ENCODE results near the gene RSU1. TPM values are rescaled to one million over a fixed set of nuclear protein-coding genes. Genes with fewer than 3 reads are reported as not detected.

Gene RSU1
- total RNA-seq, 1 donor from 2014 or later = 59.4 TPM

DNA sequence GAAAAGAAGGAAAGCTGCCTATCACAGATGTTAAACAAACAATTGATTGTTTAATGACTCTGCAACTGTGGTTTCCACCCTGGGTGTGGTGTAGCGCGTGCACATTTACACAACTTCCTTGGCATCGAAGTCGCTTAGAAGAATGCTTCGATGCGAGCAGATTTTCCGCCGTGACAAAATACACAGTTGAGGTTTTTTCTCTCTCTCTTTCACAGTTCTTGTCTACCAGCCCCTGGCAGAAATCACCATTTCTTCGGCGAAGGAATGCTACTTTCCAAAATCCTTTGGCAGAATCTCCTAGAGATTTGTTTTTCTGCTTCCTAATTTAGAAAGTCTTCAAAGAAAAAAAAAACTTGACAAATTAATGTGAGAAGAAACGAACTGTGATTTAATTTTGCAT, 224.8 kb downstream of the RSU1 start:
- no peaks in the 10 kb centered on the region for H3K9me3 Mint-ChIP-seq (ENCODE audit: unreplicated experiment)
- TF ChIP-seq, protein P1, sequence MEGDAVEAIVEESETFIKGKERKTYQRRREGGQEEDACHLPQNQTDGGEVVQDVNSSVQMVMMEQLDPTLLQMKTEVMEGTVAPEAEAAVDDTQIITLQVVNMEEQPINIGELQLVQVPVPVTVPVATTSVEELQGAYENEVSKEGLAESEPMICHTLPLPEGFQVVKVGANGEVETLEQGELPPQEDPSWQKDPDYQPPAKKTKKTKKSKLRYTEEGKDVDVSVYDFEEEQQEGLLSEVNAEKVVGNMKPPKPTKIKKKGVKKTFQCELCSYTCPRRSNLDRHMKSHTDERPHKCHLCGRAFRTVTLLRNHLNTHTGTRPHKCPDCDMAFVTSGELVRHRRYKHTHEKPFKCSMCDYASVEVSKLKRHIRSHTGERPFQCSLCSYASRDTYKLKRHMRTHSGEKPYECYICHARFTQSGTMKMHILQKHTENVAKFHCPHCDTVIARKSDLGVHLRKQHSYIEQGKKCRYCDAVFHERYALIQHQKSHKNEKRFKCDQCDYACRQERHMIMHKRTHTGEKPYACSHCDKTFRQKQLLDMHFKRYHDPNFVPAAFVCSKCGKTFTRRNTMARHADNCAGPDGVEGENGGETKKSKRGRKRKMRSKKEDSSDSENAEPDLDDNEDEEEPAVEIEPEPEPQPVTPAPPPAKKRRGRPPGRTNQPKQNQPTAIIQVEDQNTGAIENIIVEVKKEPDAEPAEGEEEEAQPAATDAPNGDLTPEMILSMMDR (IDR thresholded peaks at IDR 0.05; ENCODE audit: partially characterized antibody, unreplicated experiment) = no peak
- H3K27me3 Mint-ChIP-seq (ENCODE audit: unreplicated experiment) = no peaks in the 10 kb centered on the region
- no peak overlapping the region for H3K27ac Mint-ChIP-seq (ENCODE audit: unreplicated experiment)
- H3K4me3 Mint-ChIP-seq (ENCODE audit: unreplicated experiment) = no peak overlapping the region
- no peaks in the 10 kb centered on the region for H3K4me1 Mint-ChIP-seq (ENCODE audit: low read depth, unreplicated experiment)
- no peaks in the 10 kb centered on the region for H3K36me3 Mint-ChIP-seq (ENCODE audit: unreplicated experiment)
- no peak for DNase-seq

DNA sequence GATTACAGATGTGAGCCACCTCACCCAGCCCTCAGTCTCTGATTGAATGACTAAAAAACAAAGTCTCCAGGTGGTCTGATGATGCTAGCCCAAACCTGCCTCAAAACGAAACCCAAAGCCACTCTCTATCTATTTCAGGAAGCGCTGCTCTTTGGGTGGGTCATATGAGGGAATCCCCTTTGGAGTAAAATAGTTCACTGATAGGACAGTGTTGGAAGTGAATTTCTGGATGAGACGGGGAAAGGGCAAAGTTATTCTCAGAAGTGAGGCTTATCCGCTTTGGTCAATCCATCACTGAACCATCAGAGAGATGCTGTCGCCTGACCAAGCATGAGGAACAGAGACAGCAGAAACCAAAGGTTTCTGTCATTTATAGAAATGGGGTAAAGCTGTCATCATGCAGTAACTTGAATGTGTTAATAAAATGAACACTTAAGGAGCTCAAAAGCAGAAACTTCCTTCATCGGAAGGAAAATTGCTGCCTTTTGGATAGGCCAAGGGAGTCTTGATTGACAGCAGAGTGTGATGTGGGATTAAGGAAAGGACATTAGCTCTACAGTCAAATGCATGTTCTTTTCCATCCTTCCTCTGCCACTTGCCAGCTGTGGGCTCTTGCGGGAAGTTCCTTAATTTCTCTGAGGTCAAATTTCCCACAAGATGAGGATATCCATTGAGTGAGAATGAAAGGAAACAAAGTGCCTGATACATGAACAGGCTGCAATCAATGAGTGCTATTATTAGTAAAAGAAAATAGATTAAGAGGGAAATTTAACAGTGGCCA, 230.7 kb downstream of the RSU1 start:
- TF ChIP-seq, protein P1 (IDR thresholded peaks at IDR 0.05; ENCODE audit: partially characterized antibody, unreplicated experiment) = no peak

DNA sequence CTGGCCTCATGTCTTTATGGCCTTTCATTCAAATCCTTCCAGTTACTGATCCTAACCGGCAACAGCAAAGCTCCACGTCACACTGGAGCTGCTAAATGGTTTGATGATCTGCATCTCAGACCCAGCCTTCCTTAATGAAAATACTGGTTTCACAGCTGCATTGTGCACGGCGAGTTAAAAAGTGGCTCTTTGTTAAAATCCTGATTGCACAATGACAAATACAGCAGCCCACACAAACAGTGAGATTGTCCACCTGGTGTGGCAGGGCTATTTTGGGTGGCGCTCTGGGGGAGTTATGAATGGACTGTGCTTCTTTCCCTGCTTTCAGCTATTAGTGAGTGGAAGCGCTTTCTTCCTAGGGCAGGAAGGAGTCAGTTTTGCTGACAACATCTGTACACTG, 232.1 kb downstream of the RSU1 start:
- Mint-ChIP-seq H3K9me3 (ENCODE audit: unreplicated experiment) (no peaks in the 10 kb centered on the region), H3K4me1 (ENCODE audit: low read depth, unreplicated experiment) (no peaks in the 10 kb centered on the region), H3K27me3 (ENCODE audit: unreplicated experiment) (no peaks in the 10 kb centered on the region), H3K27ac (ENCODE audit: unreplicated experiment) (no peak overlapping the region), H3K36me3 (ENCODE audit: unreplicated experiment) (no peaks in the 10 kb centered on the region), H3K4me3 (ENCODE audit: unreplicated experiment) (no peak overlapping the region)
- DNase-seq = no peak
- TF ChIP-seq, protein P1 (IDR thresholded peaks at IDR 0.05; ENCODE audit: partially characterized antibody, unreplicated experiment) = no peak

More for the DNA sequence above, 230.7 kb downstream of the RSU1 start:
- Mint-ChIP-seq H3K27ac (ENCODE audit: unreplicated experiment) (no peak overlapping the region), H3K4me1 (ENCODE audit: low read depth, unreplicated experiment) (no peaks in the 10 kb centered on the region), H3K4me3 (ENCODE audit: unreplicated experiment) (no peak overlapping the region), H3K27me3 (ENCODE audit: unreplicated experiment) (no peaks in the 10 kb centered on the region), H3K9me3 (ENCODE audit: unreplicated experiment) (no peaks in the 10 kb centered on the region), H3K36me3 (ENCODE audit: unreplicated experiment) (no peaks in the 10 kb centered on the region)
- no peak for DNase-seq

DNA sequence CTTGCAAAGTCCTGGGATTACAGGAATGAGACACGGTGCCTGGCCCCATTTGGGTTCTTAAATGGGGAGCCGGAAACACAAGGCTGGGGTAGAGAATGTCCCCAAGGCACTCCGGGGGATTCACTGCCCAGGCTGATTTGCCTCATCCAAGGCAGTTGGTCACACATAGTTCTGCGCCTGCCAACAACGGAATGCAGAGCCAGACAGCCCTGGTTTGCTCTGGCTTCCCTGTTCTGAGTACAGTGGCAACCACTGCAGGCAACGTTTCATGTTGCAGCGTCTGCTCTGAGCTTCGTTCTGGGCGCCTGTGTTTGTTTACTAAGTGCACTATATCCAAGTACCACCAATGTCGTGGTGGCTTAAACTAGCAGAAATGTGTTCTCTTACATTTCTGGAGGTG, 233.8 kb downstream of the RSU1 start:
- no peak for DNase-seq
- Mint-ChIP-seq H3K27ac (ENCODE audit: unreplicated experiment) (no peak overlapping the region), H3K9me3 (ENCODE audit: unreplicated experiment) (no peaks in the 10 kb centered on the region), H3K4me1 (ENCODE audit: low read depth, unreplicated experiment) (no peaks in the 10 kb centered on the region), H3K27me3 (ENCODE audit: unreplicated experiment) (no peaks in the 10 kb centered on the region), H3K4me3 (ENCODE audit: unreplicated experiment) (no peak overlapping the region), H3K36me3 (ENCODE audit: unreplicated experiment) (no peaks in the 10 kb centered on the region)
- TF ChIP-seq, protein P1 (IDR thresholded peaks at IDR 0.05; ENCODE audit: partially characterized antibody, unreplicated experiment) = no peak

DNA sequence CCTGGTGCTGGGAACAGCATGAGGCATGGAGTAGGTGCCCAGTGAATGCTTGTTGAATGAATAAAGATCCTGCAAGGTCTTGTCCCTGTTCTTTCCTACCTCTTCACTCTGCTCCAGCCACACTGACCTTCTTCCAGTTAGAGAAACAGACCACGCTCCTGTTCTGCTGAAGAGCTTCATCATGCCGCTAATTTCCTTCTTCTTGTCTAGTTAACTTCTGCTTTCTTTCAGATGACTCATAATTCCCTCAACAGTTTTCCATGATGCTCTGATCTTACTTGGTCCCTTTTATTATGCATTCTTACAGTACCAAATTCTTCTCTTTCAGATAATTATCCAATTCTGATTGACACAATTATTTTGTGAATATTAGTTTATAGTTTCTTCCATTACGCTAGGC, 236.0 kb downstream of the RSU1 start:
- Mint-ChIP-seq H3K27me3 (ENCODE audit: unreplicated experiment) (no peaks in the 10 kb centered on the region), H3K4me1 (ENCODE audit: low read depth, unreplicated experiment) (no peaks in the 10 kb centered on the region), H3K9me3 (ENCODE audit: unreplicated experiment) (no peaks in the 10 kb centered on the region), H3K36me3 (ENCODE audit: unreplicated experiment) (no peaks in the 10 kb centered on the region), H3K27ac (ENCODE audit: unreplicated experiment) (no peak overlapping the region), H3K4me3 (ENCODE audit: unreplicated experiment) (no peak overlapping the region)
- TF ChIP-seq, protein P1 (IDR thresholded peaks at IDR 0.05; ENCODE audit: partially characterized antibody, unreplicated experiment) = no peak
- no peak for DNase-seq

All from glutamatergic neuron (in vitro differentiated cells).